HEK293T (cell line): Measurements from ENCODE around the gene FDX1.

Source experiments
- FOXK2 ChIP-seq: fragments of 450-650 bp; IDR thresholded peaks from 2 replicates; pipeline ENCODE4 v1.6.1; 2016; ENCODE audit warnings: mild to moderate bottlenecking
- TARDBP ChIP-seq: fragments of 450-650 bp; IDR thresholded peaks from 2 replicates; pipeline ENCODE4 v1.6.1; 2016

DNA sequence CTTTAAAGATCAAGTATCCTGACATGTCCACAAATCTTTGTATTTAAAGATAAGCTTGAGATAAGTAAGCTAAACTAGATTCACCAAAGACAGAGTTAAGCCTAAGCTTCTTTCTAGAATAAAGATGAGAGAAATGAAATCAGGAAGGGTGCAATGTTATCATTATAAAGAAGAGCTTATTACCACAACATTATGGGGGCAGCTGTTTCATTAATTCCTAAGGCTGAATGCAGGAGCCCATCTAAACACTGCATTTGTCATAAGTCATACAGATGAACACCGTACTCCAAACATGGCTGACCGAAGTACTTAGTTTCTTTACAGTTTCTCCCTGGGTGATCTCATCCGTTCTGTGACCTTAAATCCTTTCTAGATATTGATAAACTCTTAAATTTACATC lies 16.3 kb downstream of the FDX1 start:
- TF ChIP-seq FOXK2 (no peak), TARDBP (no peak)
